GM12878 (cell line): ENCODE results near the gene QSOX1. TPM values are rescaled to one million over a fixed set of nuclear protein-coding genes. Genes with fewer than 3 reads are reported as not detected.

Experiments
- ATAC-seq: fragments of 200-7000 bp; cut with Tn5 transposase; 3 replicates; pipeline ENCODE4 v1.9.1; 2020; ENCODE audit warnings: mild to moderate bottlenecking, moderate library complexity
- BruUV-seq: library from RNA; stranded (reverse); fragments of 400-500 nt; replicated peaks from 2 replicates; lab custom pipeline; 2021; lab: Mats Ljungman, UMichigan
- CTCF ChIA-PET: fragments of 300-600 bp; sonication (Branson Sonifier 250); formaldehyde crosslinking; extraction: SDS; loops from one replicate; lab custom pipeline; 2021; ENCODE audit warnings: inconsistent platforms; lab: Yijun Ruan, JAX
- POLR2A ChIA-PET: fragments of 350-600 bp; formaldehyde crosslinking; extraction: SDS; loops from one replicate; lab custom pipeline; 2021; ENCODE audit warnings: inconsistent platforms; lab: Charles Lee
- RAD21 ChIA-PET: fragments of 300-600 bp; sonication (Branson Sonifier 250); formaldehyde crosslinking; loops from one replicate; lab custom pipeline; 2023; ENCODE audit warnings: antibody characterized with exemption; ENCODE audit not compliant: unreplicated experiment; lab: Charles Lee
- SMC1A ChIA-PET: fragments of 300-600 bp; sonication (Branson Sonifier 250); formaldehyde crosslinking; loops from one replicate; lab custom pipeline; 2023; ENCODE audit not compliant: unreplicated experiment, uncharacterized antibody; lab: Charles Lee
- DNase-seq: peaks from one replicate; pipeline ENCODE4 v3.0.0-alpha.2; 2011; ENCODE audit warnings: low read depth, low spot score
- FAIRE-seq: peaks from 3 replicates; lab custom pipeline; 2011; peaks lifted over from hg19 to GRCh38; lab: Jason Lieb, UNC
- H2AFZ ChIP-seq: 2 replicates; pipeline ENCODE4 v1.6.0; 2011; ENCODE audit warnings: low read depth, low read length, control low read depth; ENCODE audit not compliant: control insufficient read depth
- H3K27ac ChIP-seq: 2 replicates; pipeline ENCODE4 v1.5.1; 2011; ENCODE audit warnings: control low read depth; ENCODE audit not compliant: control insufficient read depth, insufficient read depth
- H3K27me3 ChIP-seq, 2 experiments: replicated peaks in 1 of 2; 2 replicates each; pipeline versions ENCODE4 v1.6.0 to v1.6.1; 2011; ENCODE audit warnings: low read length in 1 of 2; ENCODE audit not compliant: control insufficient read depth in 2 of 2, insufficient read depth in 2 of 2
- H3K36me3 ChIP-seq, 2 experiments: 2 replicates each; pipeline ENCODE4 v1.5.1; 2011; ENCODE audit warnings: low read length in 1 of 2; ENCODE audit not compliant: control insufficient read depth in 2 of 2, insufficient read depth in 2 of 2
- H3K4me1 ChIP-seq: 2 replicates; pipeline ENCODE4 v1.6.1; 2011; ENCODE audit warnings: mild to moderate bottlenecking, low read length, moderate library complexity, mixed read lengths; ENCODE audit not compliant: control insufficient read depth, insufficient read depth
- H3K4me2 ChIP-seq: 2 replicates; pipeline ENCODE4 v1.6.0; 2011; ENCODE audit warnings: control low read depth; ENCODE audit not compliant: control insufficient read depth, insufficient read depth
- H3K4me3 ChIP-seq: fragments of 200-600 bp; sonication (generic); 2 replicates; pipeline ENCODE4 v1.5.1; 2016
- H3K79me2 ChIP-seq: 2 replicates; pipeline ENCODE4 v1.6.0; 2011; ENCODE audit warnings: low read length; ENCODE audit not compliant: control insufficient read depth, insufficient read depth
- H3K9ac ChIP-seq: 2 replicates; pipeline ENCODE4 v1.8.0; 2011; ENCODE audit warnings: low read length, control low read depth, mixed read lengths; ENCODE audit not compliant: control insufficient read depth, insufficient read depth
- H3K9me3 ChIP-seq: replicated peaks from 3 replicates; pipeline ENCODE4 v1.5.1; 2011; ENCODE audit warnings: mild to moderate bottlenecking, low read length; ENCODE audit not compliant: control insufficient read depth, insufficient read depth
- H4K20me1 ChIP-seq: 2 replicates; pipeline ENCODE4 v1.6.0; 2011; ENCODE audit not compliant: control insufficient read depth, insufficient read depth
- ELK1 ChIP-seq: IDR thresholded peaks from 2 replicates; pipeline ENCODE4 v1.6.1; 2012; ENCODE audit warnings: low read depth, low read length, improper control_type of control experiment
- FOXM1 ChIP-seq: IDR thresholded peaks from 2 replicates; pipeline ENCODE4 v1.6.1; 2012; ENCODE audit warnings: low read depth, mild to moderate bottlenecking, inconsistent platforms, low read length, moderate library complexity
- HDAC6 ChIP-seq: fragments of 200-600 bp; sonication (generic); IDR thresholded peaks from one replicate; pipeline ENCODE4 v1.8.0; 2017; ENCODE audit warnings: antibody characterized with exemption; ENCODE audit not compliant: unreplicated experiment
- MEF2A ChIP-seq: IDR thresholded peaks from 2 replicates; pipeline ENCODE4 v1.6.1; 2011; ENCODE audit warnings: low read depth, mild to moderate bottlenecking, low read length, moderate library complexity; ENCODE audit not compliant: insufficient read depth
- RBBP5 ChIP-seq: fragments of 200-600 bp; sonication (generic); conservative IDR thresholded peaks from 2 replicates; pipeline ENCODE4 v1.6.1; 2016
- SPI1 ChIP-seq: IDR thresholded peaks from 2 replicates; pipeline ENCODE4 v1.6.1; 2011; ENCODE audit warnings: low read depth, mild to moderate bottlenecking, low read length, moderate library complexity, borderline replicate concordance; ENCODE audit not compliant: insufficient read depth
- TCF3 ChIP-seq: IDR thresholded peaks from 2 replicates; pipeline ENCODE4 v1.6.1; 2012; ENCODE audit warnings: low read depth, mild to moderate bottlenecking, low read length, borderline replicate concordance; ENCODE audit not compliant: insufficient read depth
- ZBTB11 ChIP-seq: fragments of 450-650 bp; formaldehyde crosslinking; IDR thresholded peaks from 2 replicates; pipeline ENCODE4 v1.5.0; 2022; ENCODE audit warnings: mild to moderate bottlenecking, missing genetic modification characterization
- ZNF622 ChIP-seq: fragments of 450-650 bp; IDR thresholded peaks from 2 replicates; pipeline ENCODE4 v1.6.1; 2017; ENCODE audit warnings: mild to moderate bottlenecking, inconsistent platforms
- ZZZ3 ChIP-seq: IDR thresholded peaks from 2 replicates; pipeline ENCODE4 v1.6.1; 2011; ENCODE audit warnings: low read depth; ENCODE audit not compliant: control insufficient read depth, insufficient read length
- WGBS: methylation state at CpG from one replicate; pipeline ENCODE4 v1.1.6; 2016; ENCODE audit warnings: low lambda C conversion rate; ENCODE audit not compliant: insufficient replicate concordance, insufficient coverage; ENCODE audit errors: missing lambda C conversion rate; 5-methylcytosine and 5-hydroxymethylcytosine counted together
- in situ Hi-C: fragments of 300-500 bp; cut with MboI; formaldehyde crosslinking; loops from 9 replicates; pipeline ENCODE4 v1.14.3; 2018; ENCODE audit warnings: mixed read lengths
- intact Hi-C: fragments of 100-400 bp; cut with micrococcal nuclease; formaldehyde crosslinking; loops from one replicate; pipeline ENCODE4 v1.14.2; 2022; ENCODE audit not compliant: unreplicated experiment
- polyA plus RNA-seq, 11 experiments: library from polyadenylated mRNA; depleted of rRNA in 4 of 11; unstranded in 6 of 11; stranded (reverse) in 5 of 11; fragments of >200 nt; fragmentation: Nextera tagmentation in 4 of 11; fragmentation: Illumina TruSeq in 1 of 11; extraction: Ambion mirVana in 4 of 11; extraction: Trizol in 1 of 11; gene quantifications; 1 replicate in 1 of 11; 2 replicates in 10 of 11; pipeline versions ENCODE4 v1.2.1 to v1.2.3, GENCODE V29; 2011 to 2016; ENCODE audit warnings: inconsistent platforms in 2 of 11, missing spikeins in 2 of 11, low read depth in 1 of 11
- total RNA-seq, 4 experiments: library from RNA; depleted of rRNA in 3 of 4; stranded (reverse); fragments of >200 nt in 3 of 4; fragmentation: Illumina TruSeq in 1 of 4; extraction: Trizol in 1 of 4; gene quantifications; 2 replicates each; pipeline versions ENCODE4 v1.2.1 to v1.2.3, GENCODE V29; 2013 to 2021
- TF ChIP-seq, protein P1 (sequence below): fragments of 450-650 bp; conservative IDR thresholded peaks from 2 replicates; pipeline ENCODE4 v1.6.1; 2017; ENCODE audit warnings: mild to moderate bottlenecking, moderate library complexity

Gene QSOX1
- total and polyA plus RNA-seq, 10 of the 15 experiments (the other 5 are each of a cell fraction or from before 2014, with no cell fraction given): 1.8 to 31.3 (median 11.2) TPM

DNA sequence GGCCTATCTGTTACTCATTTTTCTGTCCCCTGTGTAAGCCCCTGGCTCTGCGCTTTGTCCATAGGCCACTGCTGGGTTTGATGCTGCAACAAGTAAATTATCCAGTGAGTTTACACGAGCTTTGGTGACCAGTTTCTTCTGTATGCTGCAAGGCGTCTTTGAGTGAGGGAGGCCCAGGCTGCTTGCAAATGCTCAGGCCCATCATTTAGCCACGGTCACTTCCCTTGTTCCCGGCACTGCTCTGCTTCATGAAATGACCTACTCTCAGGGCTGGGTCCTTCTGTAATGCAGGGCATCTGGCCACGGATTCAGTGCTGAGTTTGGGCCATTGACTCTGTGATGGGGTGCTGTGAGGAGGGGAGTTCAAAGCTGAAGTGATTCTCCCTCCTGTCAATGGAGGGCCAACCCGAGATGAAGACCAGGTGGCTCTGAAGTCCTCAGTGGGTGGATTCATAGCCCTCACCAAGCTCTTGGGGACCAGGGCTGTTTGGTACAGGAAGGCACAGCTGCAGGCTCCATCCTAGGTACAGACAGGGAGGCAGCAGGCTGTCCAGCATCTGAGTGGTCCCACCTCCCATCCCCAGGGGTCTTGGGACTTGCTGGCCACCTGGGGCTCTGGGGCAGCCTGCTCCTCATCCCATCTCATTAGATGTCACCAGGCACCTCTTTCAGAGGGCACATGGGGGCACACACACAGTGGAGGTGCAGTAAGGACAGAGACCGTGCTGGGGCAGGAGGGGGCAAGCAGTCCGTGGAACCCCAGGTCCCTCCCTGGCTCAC, 97.0 kb downstream of the QSOX1 start (continued):
- TF ChIP-seq MEF2A (no peak), TCF3 (no peak)

- no peaks in the 10 kb centered on the region for H3K79me2 ChIP-seq
- peak overlapping the region; percentile 68; the same call in 1 of the 2 replicates for H2AFZ ChIP-seq
- ChIA-PET POLR2A (interaction anchor here (0.5 kb wide), 1 partner anchor 640 kb away, joined by 3 read pairs; no protein-coding TSS in a partner anchor), CTCF (interaction anchor here (0.6 to 4.2 kb wide), 34 partner anchors 9 to 263 kb away, joined by 3 to 105 read pairs (median 4); no protein-coding TSS in a partner anchor), RAD21 (interaction anchor here (0.8 to 3.3 kb wide), 13 partner anchors 24 to 241 kb away, joined by 3 to 25 read pairs (median 4); no protein-coding TSS in a partner anchor), SMC1A (interaction anchor here (0.6 to 3.6 kb wide), 22 partner anchors 9 to 232 kb away, joined by 3 to 37 read pairs (median 4); no protein-coding TSS in a partner anchor)
- no peaks in the 10 kb centered on the region for H4K20me1 ChIP-seq
- DNase-seq (peak; percentile 37), FAIRE-seq (peak; percentile 98), ATAC-seq (peak; percentile 90)
- no peaks in the 10 kb centered on the region for H3K9me3 ChIP-seq
- no peaks in the 10 kb centered on the region for H3K36me3 ChIP-seq
- no peaks in the 10 kb centered on the region for H3K27me3 ChIP-seq
- no peak overlapping the region for H3K27ac ChIP-seq
- peak overlapping the region; percentile 19; the same call in 1 of the 2 replicates for H3K4me2 ChIP-seq
- H3K4me3 ChIP-seq: no peak overlapping the region
- intact Hi-C loops: loop anchor here (1.0 kb wide), 2 partner anchors 163 to 229 kb away; no protein-coding TSS in a partner anchor
- no peak overlapping the region for H3K9ac ChIP-seq
- 37% methylated on average over 12 of the region's 12 CpGs for WGBS
- no TSS peak for BruUV-seq
- in situ Hi-C loops: loop anchor here (5.0 kb wide), 1 partner anchor 229 kb away; no protein-coding TSS in a partner anchor
- no peaks in the 10 kb centered on the region; the same call in 1 of the 2 replicates for H3K4me1 ChIP-seq
- TF ChIP-seq ELK1: no peak
- no peak for TF ChIP-seq ZBTB11
- TF ChIP-seq, protein P1, sequence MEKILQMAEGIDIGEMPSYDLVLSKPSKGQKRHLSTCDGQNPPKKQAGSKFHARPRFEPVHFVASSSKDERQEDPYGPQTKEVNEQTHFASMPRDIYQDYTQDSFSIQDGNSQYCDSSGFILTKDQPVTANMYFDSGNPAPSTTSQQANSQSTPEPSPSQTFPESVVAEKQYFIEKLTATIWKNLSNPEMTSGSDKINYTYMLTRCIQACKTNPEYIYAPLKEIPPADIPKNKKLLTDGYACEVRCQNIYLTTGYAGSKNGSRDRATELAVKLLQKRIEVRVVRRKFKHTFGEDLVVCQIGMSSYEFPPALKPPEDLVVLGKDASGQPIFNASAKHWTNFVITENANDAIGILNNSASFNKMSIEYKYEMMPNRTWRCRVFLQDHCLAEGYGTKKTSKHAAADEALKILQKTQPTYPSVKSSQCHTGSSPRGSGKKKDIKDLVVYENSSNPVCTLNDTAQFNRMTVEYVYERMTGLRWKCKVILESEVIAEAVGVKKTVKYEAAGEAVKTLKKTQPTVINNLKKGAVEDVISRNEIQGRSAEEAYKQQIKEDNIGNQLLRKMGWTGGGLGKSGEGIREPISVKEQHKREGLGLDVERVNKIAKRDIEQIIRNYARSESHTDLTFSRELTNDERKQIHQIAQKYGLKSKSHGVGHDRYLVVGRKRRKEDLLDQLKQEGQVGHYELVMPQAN: no peak
- no peak for TF ChIP-seq ZNF622
- no peak for TF ChIP-seq FOXM1
- TF ChIP-seq RBBP5: no peak
- no peak for TF ChIP-seq ZZZ3
- no peak for TF ChIP-seq HDAC6
- peak; percentile 35; the same call in 1 of the 2 replicates for TF ChIP-seq SPI1
Observed at GRCh38 chr1:180252638-180253536, 98.2 kb downstream of the QSOX1 start.
